PC-3 (cell line): ENCODE results near the gene GK.

Source experiments
- EZH2 ChIP-seq: fragments of 300-600 bp; sonication (generic); IDR thresholded peaks from one replicate; pipeline ENCODE4 v1.6.1; 2017; ENCODE audit warnings: antibody characterized with exemption, mild to moderate bottlenecking, low read length; ENCODE audit not compliant: unreplicated experiment
- TF ChIP-seq, protein P1 (sequence below): fragments of 300-600 bp; sonication (generic); conservative IDR thresholded peaks from 2 replicates; pipeline ENCODE4 v1.5.1; 2017; ENCODE audit warnings: antibody characterized with exemption, low read depth, mild to moderate bottlenecking, low read length

DNA sequence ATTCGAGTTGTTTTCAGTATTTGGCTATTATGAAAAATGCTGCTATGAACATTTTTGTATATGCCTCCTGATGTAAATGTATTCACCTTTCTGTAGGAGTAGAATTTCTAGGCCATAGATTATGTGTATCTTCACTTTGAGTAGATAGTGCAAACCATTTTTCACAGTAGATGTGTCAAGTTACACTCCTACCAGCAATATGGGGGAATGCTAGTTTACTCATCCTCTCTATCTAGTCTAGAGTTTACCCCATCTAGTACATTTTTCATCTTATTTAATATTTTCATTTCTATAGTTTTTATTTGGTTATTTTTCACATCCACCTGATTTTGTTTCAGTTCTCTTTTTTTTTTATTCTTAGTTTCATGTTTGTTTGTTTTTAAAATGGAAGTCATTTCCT lies 59.0 kb downstream of the GK start:
- TF ChIP-seq, protein P1, sequence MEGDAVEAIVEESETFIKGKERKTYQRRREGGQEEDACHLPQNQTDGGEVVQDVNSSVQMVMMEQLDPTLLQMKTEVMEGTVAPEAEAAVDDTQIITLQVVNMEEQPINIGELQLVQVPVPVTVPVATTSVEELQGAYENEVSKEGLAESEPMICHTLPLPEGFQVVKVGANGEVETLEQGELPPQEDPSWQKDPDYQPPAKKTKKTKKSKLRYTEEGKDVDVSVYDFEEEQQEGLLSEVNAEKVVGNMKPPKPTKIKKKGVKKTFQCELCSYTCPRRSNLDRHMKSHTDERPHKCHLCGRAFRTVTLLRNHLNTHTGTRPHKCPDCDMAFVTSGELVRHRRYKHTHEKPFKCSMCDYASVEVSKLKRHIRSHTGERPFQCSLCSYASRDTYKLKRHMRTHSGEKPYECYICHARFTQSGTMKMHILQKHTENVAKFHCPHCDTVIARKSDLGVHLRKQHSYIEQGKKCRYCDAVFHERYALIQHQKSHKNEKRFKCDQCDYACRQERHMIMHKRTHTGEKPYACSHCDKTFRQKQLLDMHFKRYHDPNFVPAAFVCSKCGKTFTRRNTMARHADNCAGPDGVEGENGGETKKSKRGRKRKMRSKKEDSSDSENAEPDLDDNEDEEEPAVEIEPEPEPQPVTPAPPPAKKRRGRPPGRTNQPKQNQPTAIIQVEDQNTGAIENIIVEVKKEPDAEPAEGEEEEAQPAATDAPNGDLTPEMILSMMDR: no peak
- no peak for TF ChIP-seq EZH2
